Uterus (tissue), 4 donors: Measurements from ENCODE around the gene GPR32. TPM values are rescaled to one million over a fixed set of nuclear protein-coding genes. Genes with fewer than 3 reads are reported as not detected.
"Not testable (repeated sequence)": the region's sequence is repeated elsewhere in the genome, so short reads cannot be mapped to it uniquely, and the experiment has no call there.

Experiments
- DNase-seq, 2 donors: peaks; one replicate each; pipeline ENCODE4 v3.0.0-alpha.2; 2019 to 2020
- H3K27ac ChIP-seq, 2 donors: fragments of 200-600 bp; sonication (generic); 1 replicate in 1 of 2; 2 replicates in 1 of 2; pipeline ENCODE4 v1.5.1; 2016 to 2018
- H3K27me3 ChIP-seq, 2 donors: fragments of 200-600 bp; sonication (generic); one replicate each; pipeline ENCODE4 v1.5.1; 2018 to 2019; ENCODE audit warnings: control low read depth in 1 of 2
- H3K36me3 ChIP-seq, 2 donors: fragments of 200-600 bp; sonication (generic); one replicate each; pipeline ENCODE4 v1.5.1; 2019; ENCODE audit warnings: control low read depth in 1 of 2
- H3K4me1 ChIP-seq, 2 donors: fragments of 200-600 bp; sonication (generic); one replicate each; pipeline ENCODE4 v1.5.1; 2018 to 2019; ENCODE audit warnings: control low read depth in 1 of 2
- H3K4me3 ChIP-seq, 2 donors: fragments of 200-600 bp; sonication (generic); 1 replicate in 1 of 2; 2 replicates in 1 of 2; pipeline ENCODE4 v1.5.1; 2018 to 2019; ENCODE audit warnings: mild to moderate bottlenecking in 1 of 2
- H3K9me3 ChIP-seq, 2 donors: fragments of 200-600 bp; sonication (generic); one replicate each; pipeline ENCODE4 v1.5.1; 2019; ENCODE audit warnings: control low read depth in 1 of 2
- POLR2A ChIP-seq, 2 donors: fragments of 450-650 bp; IDR thresholded peaks; one replicate each; pipeline ENCODE4 v1.6.1; 2016; ENCODE audit warnings: antibody characterized with exemption in 2 of 2, mild to moderate bottlenecking in 1 of 2, moderate library complexity in 1 of 2
- intact Hi-C: fragments of 100-400 bp; cut with DNase I; formaldehyde crosslinking; loops from one replicate; pipeline ENCODE4 v1.15.1; 2023; ENCODE audit warnings: low total_unique reads
- total RNA-seq, 4 donors: library from RNA; depleted of rRNA in 3 of 4; stranded (reverse); fragments of >200 nt in 3 of 4; gene quantifications; one replicate each; pipeline versions ENCODE4 v1.1.0 to v1.2.4, GENCODE V29; 2014 to 2023
- TF ChIP-seq, protein P1 (sequence below), 4 experiments: fragments of 200-600 bp in 2 of 4; fragments of 450-650 bp in 2 of 4; sonication (generic) in 2 of 4; IDR thresholded peaks; one replicate each; pipeline ENCODE4 v1.5.1; 2016 to 2019; ENCODE audit warnings: antibody characterized with exemption in 4 of 4, mild to moderate bottlenecking in 2 of 4, moderate library complexity in 1 of 4
- donor health status: DM: yes; HTN: yes; CAD: no.

Gene GPR32
- total RNA-seq, 4 donors from 2014 or later: not detected

DNA sequence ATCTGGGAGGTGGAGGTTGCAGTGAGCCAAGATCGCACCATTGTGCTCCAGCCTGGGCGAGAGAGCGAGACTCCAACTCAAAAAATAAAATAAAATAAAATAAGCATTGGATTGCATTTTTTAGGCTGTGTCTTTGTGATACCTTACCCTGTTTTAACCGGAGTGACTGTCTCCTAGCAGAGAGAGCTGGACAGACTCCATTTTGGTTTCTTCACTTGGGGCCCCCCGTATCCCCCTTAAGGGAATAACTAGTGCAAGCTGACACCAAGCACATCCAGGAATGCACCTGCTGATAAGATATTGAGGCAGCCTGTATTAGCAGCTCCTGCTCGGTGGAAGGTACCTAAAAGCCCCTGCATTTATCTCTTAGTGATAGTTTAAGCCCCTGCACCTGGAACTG is 20.8 kb upstream of the GPR32 start:
- H3K4me3 ChIP-seq: no peak overlapping the region
- no peak overlapping the region for H3K27ac ChIP-seq
- TF ChIP-seq, protein P1, sequence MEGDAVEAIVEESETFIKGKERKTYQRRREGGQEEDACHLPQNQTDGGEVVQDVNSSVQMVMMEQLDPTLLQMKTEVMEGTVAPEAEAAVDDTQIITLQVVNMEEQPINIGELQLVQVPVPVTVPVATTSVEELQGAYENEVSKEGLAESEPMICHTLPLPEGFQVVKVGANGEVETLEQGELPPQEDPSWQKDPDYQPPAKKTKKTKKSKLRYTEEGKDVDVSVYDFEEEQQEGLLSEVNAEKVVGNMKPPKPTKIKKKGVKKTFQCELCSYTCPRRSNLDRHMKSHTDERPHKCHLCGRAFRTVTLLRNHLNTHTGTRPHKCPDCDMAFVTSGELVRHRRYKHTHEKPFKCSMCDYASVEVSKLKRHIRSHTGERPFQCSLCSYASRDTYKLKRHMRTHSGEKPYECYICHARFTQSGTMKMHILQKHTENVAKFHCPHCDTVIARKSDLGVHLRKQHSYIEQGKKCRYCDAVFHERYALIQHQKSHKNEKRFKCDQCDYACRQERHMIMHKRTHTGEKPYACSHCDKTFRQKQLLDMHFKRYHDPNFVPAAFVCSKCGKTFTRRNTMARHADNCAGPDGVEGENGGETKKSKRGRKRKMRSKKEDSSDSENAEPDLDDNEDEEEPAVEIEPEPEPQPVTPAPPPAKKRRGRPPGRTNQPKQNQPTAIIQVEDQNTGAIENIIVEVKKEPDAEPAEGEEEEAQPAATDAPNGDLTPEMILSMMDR (IDR thresholded peaks at IDR 0.05): no peak
- TF ChIP-seq POLR2A (IDR thresholded peaks at IDR 0.05): no peak
- intact Hi-C loops: no loop called here
- H3K36me3 ChIP-seq: no peaks in the 10 kb centered on the region
- H3K4me1 ChIP-seq: no peaks in the 10 kb centered on the region
- H3K9me3 ChIP-seq: no peaks in the 10 kb centered on the region
- no peaks in the 10 kb centered on the region for H3K27me3 ChIP-seq
- no peak for DNase-seq

DNA sequence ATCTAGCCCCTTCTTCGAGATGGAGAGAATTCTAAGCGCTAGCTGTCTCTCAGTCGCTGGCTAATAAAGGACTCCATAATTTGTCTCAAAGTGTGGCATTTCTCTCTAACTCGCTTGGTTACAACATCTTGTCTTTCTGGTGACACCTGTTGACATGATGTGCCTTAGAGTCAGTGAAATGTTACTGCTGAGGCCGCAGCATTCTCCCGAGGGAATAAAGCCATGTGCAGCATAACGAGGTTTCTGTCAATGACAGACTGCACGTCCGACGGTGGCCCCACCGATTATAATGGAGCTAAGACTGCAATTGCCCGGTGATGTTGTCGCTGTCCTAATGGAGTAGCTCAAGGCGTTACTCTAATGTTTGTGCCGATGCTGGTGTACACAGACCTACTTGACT is 20.3 kb upstream of the GPR32 start:
- H3K9me3 ChIP-seq: no peaks in the 10 kb centered on the region
- H3K27ac ChIP-seq: no peak overlapping the region
- TF ChIP-seq POLR2A (IDR thresholded peaks at IDR 0.05): no peak
- TF ChIP-seq, protein P1 (IDR thresholded peaks at IDR 0.05): no peak
- H3K4me1 ChIP-seq: no peaks in the 10 kb centered on the region
- DNase-seq: no peak
- intact Hi-C loops: no loop called here
- H3K4me3 ChIP-seq: no peak overlapping the region
- no peaks in the 10 kb centered on the region for H3K27me3 ChIP-seq
- no peaks in the 10 kb centered on the region for H3K36me3 ChIP-seq

DNA sequence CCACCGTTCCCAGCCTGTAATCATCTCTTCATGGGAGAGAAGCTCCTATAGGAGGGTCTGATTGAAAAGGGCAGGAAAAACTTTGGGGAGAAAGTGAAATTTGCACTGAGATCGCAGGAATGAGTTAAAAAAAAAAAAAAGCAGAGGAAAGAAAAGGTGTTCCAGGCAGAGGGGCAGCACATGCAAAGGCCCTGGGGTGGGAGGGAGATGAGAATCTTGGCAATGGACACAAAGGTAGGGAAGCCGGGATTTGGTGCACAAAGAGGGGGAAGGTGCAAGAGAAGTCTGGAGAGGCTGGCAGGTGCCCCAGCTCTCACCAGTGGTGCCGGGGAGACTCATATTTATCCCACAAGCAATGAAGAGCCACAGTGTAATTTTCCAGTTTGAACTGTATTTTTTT is 16.4 kb upstream of the GPR32 start:
- Histone ChIP-seq H3K4me3 (no peak overlapping the region), H3K27ac (no peak overlapping the region), H3K27me3 (no peaks in the 10 kb centered on the region), H3K4me1 (no peaks in the 10 kb centered on the region), H3K9me3 (no peaks in the 10 kb centered on the region), H3K36me3 (no peaks in the 10 kb centered on the region)
- intact Hi-C loops: no loop called here
- TF ChIP-seq, protein P1 (IDR thresholded peaks at IDR 0.05): no peak
- no peak for DNase-seq

DNA sequence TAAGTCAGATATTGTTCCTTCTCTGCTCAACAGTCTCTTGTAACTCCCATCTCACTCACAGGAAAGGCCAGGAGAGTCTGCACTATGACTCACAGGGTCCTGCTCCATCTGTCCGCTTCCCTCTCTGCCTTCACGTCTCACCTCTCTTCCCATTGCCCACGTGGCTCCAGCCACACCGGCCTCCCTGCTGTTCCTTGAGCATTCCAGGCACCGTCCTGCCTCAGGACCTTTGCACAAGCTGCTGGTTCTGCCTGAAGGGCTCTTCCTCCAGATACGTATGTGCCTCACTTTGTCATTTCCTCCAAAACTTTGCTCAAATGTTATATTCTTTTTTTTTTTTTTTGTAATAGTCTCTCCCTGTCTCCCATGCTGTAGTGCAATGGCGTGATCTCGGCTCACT is 14.0 kb upstream of the GPR32 start:
- H3K9me3 ChIP-seq, H3K36me3 ChIP-seq, intact Hi-C loops, H3K4me3 ChIP-seq, DNase-seq, H3K27ac ChIP-seq, H3K27me3 ChIP-seq, H3K4me1 ChIP-seq: not testable (repeated sequence)

DNA sequence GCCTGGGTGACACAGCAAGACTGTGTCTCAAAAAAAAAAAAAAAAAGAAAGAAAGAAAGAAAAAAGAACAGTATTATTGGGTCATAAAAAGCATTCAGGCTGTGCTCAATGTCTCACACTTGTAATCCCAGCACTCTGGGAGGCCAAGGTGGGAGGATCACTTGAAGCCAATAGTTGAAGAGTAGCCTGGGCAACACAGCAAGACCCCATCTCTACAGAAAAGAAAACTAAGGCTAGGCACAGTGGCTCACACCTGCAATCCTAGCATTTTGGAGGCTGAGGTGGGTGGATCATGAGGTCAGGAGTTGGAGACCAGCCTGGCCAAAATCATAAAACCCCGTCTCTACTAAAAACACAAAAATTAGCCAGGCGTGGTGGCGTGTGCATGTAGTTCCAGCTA is 12.6 kb upstream of the GPR32 start:
- DNase-seq, intact Hi-C loops, H3K36me3 ChIP-seq, H3K9me3 ChIP-seq, H3K27ac ChIP-seq, H3K4me1 ChIP-seq, H3K4me3 ChIP-seq, H3K27me3 ChIP-seq: not testable (repeated sequence)

DNA sequence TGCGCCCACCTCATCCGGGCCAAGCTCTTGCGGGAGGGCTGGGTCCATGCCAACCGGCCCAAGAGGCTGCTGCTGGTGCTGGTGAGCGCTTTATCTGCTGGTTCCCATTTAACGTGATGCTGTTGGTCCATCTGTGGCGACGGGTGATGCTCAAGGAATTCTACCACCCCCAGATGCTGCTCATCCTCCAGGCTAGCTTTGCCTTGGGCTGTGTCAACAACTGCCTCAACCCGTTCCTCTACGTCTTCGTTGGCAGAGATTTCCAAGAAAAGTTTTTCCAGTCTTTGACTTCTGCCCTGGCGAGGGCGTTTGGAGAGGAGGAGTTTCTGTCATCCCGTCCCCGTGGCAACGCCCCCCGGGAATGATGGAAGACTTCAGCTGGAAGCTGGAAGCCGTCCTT is 11.2 kb upstream of the GPR32 start:
- H3K9me3 ChIP-seq, H3K27me3 ChIP-seq: not testable (repeated sequence)

DNA sequence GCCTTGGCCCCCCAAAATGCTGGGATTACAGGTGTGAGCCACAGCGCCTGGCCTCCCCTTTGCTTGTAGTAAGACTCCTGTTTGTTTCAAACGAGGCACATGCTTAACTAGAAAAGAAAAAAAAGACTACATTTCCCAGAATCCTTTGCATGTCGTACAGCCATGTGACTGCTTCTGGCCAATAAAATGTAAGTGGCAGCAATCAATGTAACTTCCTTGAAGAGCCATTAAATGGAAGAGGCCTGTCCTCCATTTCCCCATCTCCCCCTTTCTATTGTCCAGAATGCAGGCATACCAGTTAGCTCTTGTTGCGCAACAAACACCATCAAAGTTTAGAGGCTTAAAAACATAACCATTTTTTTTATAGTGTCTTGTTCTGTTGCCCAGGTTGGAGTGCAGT is 10.4 kb upstream of the GPR32 start:
- intact Hi-C loops: no loop called here
- Histone ChIP-seq H3K36me3 (no peaks in the 10 kb centered on the region), H3K4me1 (no peaks in the 10 kb centered on the region), H3K27me3 (no peaks in the 10 kb centered on the region), H3K9me3 (no peaks in the 10 kb centered on the region), H3K4me3 (no peak overlapping the region), H3K27ac (no peak overlapping the region)
- DNase-seq: no peak
- TF ChIP-seq, protein P1 (IDR thresholded peaks at IDR 0.05): no peak
- TF ChIP-seq POLR2A (IDR thresholded peaks at IDR 0.05): no peak

More for the DNA sequence above, 11.2 kb upstream of the GPR32 start:
- H3K27ac ChIP-seq, H3K4me1 ChIP-seq, DNase-seq, intact Hi-C loops, H3K36me3 ChIP-seq, H3K4me3 ChIP-seq: not testable (repeated sequence)

DNA sequence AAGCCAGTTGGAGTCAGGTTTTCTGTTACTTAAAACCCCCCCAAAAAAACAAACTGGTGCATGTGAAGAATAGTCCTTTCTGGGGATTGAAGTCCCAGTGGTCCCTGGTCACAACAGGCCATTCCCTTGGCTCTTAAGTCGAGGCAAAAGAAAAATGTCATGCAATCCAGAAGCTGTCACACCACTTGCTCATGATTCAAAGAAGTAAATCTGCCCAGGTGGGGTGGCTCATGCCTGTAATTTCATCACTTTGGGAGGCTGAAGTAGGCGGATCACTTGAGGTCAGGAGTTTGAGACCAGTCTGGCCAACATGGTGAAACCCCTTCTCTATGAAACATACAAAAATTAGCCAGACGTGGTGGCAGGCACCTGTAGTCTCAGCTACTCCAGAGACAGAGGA is 8.8 kb upstream of the GPR32 start:
- H3K27ac ChIP-seq, intact Hi-C loops, H3K36me3 ChIP-seq, DNase-seq, H3K27me3 ChIP-seq, H3K4me1 ChIP-seq, H3K4me3 ChIP-seq, H3K9me3 ChIP-seq: not testable (repeated sequence)

DNA sequence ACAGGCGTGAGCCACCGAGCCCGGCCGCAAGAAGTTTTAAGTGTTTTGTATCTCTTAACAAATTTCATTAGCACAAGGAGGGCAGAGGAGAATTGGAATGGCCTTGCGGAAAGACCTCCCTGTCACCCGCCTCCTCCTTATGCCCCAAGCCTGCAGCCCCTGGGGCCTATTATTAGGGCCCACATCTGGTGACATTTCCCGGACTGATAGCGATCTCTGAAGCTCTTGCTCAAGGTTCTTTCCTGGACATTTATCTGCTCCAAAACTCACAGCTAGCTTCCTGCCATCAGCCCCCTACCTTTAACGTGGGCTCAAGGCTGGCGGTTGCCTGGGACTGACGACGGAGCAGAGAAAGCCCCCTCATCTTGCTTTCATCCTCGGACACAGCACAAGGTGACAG is 6.7 kb upstream of the GPR32 start:
- H3K4me1 ChIP-seq, DNase-seq, H3K36me3 ChIP-seq, H3K4me3 ChIP-seq, H3K27me3 ChIP-seq, H3K9me3 ChIP-seq, H3K27ac ChIP-seq, intact Hi-C loops: not testable (repeated sequence)
